ENCODE measurements around the gene CACNA2D1. TPM values are rescaled to one million over a fixed set of nuclear protein-coding genes. Genes with fewer than 3 reads are reported as not detected.

Gene CACNA2D1
- polyA plus RNA-seq, 4 donors: 21.2 to 31.9 (median 22.7) TPM

DNA sequence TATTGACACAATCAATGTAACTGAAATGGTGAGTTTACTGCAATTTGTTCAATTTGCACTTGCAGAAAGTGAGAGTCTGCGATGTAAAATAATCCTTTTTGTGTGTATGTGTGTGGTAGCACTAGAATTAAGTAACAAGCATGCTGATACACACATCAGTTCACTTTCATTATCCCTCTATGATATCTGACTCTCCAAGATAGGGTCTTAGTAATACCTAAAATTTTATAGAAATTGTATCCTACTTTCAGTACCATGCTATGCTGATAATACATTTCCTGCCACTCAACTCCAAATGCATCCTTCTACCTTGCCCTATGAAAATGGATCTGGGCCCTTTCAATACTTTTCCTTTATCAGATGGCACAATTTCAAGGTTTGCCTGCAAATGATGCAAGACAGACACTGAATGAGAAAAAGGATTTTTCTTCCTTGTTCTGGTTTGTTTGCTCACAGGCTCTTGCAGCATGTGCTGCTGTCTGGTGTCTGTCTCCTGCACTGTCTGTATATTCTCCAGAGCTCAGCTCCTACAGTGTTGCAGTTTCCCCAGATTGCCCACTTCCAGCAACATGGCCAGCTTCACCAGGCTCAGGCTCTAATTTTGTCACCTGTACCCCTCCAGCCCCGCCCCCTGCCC, 375.8 kb downstream of the CACNA2D1 start:
- DNase-seq (ENCODE audit: low read depth in 4 of 4, low spot score in 2 of 4): no peak

DNA sequence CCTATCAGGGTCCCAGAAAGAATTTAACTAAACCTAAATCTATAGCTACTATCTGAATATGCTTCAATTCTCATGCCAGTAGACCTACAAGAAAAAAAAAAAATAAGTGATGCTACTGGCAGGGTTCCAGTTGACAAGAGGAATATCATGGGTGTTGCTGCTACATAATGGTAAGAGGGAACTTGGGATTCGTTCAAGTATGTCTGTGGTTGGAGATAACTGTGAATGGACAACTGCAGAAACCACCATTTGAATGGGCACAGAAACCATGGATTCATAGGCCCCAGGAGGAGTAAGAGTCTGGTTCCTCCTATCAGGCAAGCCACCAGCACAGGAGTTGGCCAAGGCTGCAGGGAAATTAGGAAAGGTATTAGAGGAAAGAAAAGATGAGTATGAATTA, 386.1 kb downstream of the CACNA2D1 start:
- no peak for DNase-seq (ENCODE audit: low read depth in 4 of 4, low spot score in 2 of 4)

DNA sequence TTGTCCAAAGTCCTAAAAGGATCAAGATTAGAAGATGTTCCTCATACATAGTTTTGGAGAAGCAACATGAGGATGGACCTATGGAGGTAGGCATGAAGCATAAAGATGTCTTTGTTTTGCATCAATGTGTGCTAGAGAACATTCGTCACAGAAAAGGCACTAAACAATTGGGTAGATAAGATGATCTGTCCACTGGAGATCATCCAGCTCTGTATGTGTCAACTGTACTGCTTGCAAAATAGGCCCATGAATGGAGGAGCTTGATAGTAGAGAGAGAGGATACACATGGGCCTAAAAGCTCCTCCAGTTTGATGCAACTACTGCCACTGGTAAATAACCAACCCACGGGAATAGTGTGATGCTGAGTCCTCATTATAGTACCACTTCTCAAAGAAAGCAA, 387.3 kb downstream of the CACNA2D1 start:
- no peak for DNase-seq (ENCODE audit: low read depth in 4 of 4, low spot score in 2 of 4)

DNA sequence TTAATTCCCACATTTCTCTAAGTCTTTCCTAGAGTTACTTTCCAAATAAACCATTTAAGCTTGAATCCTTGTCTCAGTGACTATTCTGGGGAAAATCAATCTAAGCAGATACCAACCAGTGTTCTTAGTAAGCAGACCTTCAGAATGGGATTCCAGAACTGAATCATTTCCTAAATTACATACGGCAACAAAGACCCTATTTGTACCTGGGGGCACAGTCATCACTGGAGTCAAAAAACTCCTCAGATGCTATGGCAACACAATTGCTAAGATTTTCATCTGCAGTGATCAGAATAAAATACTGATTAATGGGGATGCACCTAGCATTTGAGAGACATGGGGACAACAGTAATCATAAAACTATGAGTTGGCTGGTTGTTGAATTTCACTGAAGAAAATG, 389.0 kb downstream of the CACNA2D1 start:
- no peak for DNase-seq (ENCODE audit: low read depth in 4 of 4, low spot score in 2 of 4)

DNA sequence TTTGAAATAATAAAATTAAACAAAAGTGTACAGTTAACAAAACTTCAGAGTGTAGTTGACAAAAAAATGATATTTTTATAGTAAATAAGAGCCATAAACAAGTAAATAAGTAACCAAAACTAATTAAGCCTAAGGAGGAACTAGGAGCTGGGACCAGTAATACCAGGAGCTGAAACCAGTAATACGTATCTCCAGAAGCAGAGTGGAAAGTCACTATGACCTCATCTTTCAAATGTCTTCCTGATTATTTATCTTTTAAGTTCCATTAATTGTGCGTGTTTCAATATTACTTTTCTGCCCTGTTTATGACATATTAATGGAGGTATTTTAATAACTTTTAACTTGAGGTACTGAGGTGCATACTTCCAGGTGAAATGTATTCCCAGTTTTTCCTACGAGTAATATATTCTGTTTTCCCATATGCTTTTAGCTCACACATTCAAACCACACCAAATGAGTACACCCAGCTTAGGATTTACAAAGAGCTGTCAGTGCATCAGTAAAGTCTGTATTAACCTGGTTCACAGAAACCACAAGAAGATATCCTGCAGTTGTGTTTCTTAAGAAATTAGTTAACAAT, 390.0 kb downstream of the CACNA2D1 start:
- no peak for DNase-seq (ENCODE audit: low read depth in 4 of 4, low spot score in 2 of 4)

DNA sequence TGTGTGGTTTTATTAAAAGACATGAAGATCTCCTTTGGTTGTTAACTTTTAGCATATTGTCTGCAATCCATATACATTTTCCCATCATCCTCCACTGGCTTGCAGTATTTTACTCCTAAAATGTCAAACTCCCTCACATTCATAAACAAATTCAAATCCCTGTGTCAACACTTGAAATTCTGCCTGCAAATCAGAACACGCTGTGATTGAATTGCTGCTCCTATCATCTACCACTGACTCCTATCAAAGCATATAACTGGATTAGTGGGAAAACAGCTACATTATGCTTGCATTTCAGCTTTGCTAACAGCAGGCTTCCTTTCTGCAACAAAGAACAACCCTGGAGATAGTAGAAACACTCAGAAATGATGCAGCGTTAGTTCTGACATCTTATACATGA, 392.0 kb downstream of the CACNA2D1 start:
- DNase-seq (ENCODE audit: low read depth in 4 of 4, low spot score in 2 of 4): no peak

DNA sequence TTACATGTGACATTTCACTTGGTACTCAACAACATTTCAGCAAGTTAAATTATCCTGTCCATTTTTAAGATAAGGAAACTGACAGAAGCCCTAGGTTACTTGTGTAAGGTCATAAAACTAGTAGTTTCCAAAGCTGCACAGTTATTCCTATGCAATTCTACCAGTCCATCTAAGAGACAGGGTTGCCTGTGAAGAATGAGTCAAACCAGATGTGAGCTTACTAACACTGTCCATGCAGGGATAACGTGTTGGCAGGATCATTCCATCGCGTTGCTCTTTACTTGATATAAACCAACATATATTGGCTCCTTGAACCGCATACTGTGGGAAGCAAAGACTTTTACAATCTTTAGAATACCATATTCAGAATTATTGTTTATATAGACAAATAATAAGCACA, 392.8 kb downstream of the CACNA2D1 start:
- DNase-seq (ENCODE audit: low read depth in 4 of 4, low spot score in 2 of 4): no peak

DNA sequence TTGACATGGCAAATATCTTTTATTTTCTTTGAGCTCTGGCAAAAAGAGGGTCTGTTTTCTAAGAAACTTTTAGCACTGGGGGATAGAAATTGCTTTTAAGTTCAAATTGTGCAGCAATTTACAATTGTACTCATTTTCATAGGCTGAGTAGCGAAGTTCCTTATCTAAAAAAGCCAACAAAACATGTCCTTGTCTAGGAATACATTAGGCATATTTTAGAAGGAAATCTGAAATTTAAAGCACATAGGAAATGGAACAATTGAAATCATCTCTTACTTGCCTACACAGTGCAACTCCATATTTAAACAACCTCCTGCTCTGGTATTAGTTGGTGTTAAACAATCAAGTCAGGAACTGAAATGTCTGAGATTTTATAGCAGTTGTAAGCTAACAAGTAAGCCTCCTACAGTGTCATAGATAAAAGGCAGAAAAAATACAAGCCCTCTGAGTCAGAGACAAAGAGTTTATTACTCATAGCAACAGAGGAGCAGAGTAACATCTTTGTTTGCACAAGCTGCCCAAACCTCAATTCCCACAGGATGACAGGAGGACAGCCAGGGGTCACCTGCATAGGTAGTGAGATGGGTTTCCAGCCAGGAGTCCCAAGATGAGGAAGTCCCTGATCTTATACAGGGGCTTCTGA, 393.6 kb downstream of the CACNA2D1 start:
- DNase-seq (ENCODE audit: low read depth in 4 of 4, low spot score in 2 of 4): no peak

DNA sequence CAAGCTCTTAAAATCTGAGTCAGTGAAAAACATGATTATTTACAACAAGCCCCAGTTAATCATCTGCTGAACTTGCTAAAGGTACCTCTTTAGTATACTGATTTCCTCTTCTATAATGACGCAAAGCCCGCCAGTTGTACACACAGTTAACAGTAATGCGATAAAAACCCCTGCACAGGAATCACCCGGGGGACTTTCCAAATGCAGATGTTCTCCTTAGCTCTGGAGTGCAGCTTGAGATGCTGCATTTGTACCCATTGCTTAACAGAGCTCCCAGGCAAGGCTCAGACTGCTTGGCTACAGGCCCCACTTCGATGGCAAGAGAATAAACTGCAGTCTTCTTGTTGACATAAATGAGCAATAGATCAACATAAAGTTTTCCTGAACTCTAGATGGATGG, 394.1 kb downstream of the CACNA2D1 start:
- no peak for DNase-seq (ENCODE audit: low read depth in 4 of 4, low spot score in 2 of 4)

DNA sequence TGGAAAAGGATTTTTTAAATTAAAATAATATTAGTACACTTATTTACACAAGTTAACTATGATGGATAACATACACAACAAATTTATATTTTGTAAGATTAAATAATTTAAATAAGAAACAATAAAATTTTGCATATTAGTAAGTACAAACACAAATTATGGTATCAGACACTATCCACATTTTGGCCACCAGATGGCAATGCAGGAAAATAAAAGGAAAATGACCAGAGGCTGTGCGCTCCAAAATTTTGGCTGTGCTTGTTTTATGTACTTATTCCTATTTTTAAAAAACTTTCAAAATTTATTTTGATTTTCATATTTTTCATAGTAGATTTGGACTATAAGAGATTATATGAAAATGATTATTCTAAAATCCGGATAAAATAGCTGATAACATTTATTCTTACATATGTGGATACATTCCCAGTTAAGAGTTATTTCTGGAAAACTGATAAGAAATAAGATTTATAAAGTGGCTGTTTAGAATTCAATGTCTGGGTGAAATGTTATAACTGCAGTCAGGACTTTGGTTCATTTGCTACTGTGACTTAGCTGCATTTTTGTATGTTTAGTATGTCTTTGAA, 399.0 kb downstream of the CACNA2D1 start:
- DNase-seq (ENCODE audit: low read depth in 4 of 4, low spot score in 2 of 4): peak in 2 of 4 donors; percentile 13 to 53

DNA sequence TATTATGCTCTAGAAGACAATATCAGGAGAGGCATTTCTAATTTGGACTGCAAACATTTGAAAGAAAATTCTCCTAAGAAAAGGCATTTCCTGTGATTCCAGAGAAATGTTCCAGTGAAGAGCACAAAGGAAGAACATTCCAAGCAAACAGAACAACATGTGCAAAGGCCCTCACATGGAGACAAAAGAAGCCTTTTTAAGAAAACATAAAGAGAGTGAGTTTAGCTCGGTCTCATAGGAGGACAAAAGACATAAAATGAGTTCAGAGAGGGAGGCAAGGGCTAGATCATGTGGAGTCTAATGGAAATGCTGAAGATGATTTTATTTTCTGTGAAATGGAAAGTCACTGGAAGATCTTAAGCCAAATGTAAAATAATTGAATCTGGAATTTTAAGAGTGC, 404.0 kb downstream of the CACNA2D1 start:
- DNase-seq (ENCODE audit: low read depth in 4 of 4, low spot score in 2 of 4): no peak

DNA sequence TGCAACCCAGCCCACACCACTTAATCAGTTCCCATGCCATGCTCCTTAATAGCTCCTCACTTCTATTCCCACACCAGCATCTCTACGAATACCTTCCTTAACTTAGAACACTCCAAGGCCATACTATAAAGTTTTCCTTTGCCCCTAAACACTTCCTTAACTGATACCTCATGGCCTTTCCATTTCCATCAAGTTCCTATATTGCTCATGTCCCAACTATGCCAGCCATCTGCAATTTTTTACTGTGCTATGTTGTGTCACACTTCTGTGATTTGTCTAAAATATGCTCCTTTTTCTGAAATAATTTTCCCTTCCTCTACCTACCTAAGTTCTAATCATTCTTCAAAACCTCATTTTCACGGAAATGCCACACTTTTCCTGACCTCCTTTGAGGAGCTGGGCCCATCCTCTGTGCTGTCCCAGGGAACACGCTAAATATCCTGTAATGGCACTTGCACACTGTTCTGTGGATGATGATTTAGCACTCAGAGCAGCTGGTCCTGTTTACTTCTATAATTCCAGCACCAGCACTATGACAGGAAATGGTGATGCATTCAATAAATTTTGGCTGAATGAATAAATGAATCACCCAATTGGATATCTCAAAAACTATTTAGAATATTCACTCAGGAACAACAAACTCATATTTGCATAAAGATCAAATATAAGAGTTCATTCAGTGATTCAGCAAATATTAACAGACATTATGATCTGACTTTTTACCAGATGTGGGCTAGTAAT, 407.3 kb downstream of the CACNA2D1 start:
- DNase-seq (ENCODE audit: low read depth in 4 of 4, low spot score in 2 of 4): no peak

DNA sequence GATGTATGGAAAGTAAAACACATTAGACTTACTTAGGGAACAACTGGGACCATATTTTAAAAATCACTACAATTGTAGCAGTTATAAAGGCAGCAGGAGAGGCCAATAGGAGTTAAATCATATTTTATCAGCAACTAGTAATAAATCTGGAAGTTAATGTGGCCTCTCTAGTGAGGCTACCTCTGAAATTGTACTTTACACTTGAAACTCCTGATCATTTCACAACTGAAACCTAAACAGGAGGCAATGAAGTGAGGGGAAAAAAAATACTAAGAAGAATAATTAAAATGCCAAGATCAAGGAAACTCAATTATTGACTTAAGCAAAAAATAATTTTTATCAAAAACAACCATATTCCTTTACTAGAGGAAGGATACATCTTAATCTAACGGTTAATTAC, 408.1 kb downstream of the CACNA2D1 start:
- no peak for DNase-seq (ENCODE audit: low read depth in 4 of 4, low spot score in 2 of 4)

DNA sequence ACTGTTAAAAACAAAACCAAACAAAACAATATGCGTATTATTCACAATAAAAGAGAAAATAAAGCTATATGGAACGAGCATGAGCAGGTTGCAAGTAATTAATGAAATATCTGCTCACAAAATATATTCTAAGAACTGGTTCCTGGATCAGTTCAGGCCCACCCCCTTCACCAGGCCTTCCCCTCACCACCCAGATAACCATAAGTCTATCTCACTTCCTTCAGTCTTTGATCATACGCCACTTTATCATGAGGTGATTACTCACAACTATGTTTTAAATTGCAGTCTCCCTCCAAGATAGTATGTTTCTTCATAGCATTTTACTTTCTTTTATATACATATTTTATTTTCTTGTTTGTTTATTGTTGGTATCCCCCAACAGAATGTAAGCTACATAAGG, 410.7 kb downstream of the CACNA2D1 start:
- no peak for DNase-seq (ENCODE audit: low read depth in 4 of 4, low spot score in 2 of 4)

DNA sequence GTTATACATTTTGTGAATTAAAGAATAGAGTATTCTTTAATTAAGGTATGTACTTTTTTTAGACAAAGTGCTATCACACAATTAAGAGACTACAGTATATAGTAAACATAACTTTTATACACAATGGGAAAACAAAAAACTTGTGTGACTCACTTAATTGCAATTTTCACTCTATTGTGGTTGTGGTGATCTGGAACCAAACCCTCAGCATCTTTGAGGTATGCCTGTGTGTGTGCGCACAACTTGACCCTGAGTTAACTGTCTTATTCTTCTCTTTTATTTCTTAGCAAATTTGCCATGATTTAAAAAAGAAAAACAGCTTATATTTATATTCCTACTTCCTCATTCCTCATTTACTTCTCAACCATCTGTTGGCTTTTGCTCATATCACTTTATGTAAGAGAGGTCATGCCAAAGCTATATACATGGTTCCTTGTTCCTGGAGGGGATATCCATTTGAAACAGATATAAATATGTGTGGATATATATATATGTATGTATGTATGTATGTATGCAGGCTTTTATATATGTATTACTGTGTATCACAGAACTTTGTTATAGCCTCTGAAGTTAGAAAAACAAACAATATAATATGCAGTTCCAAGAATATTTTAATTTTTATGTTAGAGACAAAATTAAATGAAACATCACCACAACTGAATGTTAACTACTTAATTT, 414.2 kb downstream of the CACNA2D1 start:
- DNase-seq (ENCODE audit: low read depth in 4 of 4, low spot score in 2 of 4): no peak

DNA sequence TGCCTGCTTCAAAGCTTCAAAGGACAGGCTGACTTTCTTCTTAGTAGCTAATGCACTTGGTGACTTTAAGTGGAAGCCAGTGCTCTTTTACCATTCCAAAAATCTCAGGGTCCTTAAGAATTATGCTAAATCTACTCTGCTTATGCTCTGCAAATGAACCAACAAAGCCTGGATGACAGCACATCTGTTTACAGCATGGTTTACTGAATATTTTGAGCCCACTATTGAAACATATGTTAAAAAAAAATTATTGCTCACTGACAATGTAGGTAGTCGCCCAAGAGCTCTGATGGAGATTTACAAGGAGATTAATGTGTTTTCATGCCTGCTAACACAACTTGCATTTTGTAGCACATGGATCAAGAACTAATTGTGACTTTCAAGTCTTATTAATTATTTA, 415.5 kb downstream of the CACNA2D1 start:
- DNase-seq (ENCODE audit: low read depth in 4 of 4, low spot score in 2 of 4): no peak

DNA sequence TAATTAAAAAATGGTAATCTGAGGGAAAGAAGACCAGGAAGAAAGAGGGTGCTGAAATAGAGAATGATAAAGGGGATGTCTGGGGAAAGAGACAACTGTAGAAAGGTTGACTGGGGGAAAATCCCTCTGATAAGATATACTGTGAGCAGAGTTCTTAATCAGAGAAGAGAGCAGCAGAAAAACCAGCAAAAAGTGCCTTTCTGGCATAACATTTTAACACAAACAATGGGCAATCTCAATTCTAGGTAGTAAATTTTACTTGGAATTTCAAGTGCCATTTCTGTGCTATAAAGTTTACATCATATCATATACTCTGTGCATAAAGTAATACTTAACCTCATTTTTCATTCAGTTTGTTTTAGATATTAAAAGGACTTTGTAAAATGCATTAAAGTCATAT, 421.9 kb downstream of the CACNA2D1 start:
- no peak for DNase-seq (ENCODE audit: low read depth in 4 of 4, low spot score in 2 of 4)

DNA sequence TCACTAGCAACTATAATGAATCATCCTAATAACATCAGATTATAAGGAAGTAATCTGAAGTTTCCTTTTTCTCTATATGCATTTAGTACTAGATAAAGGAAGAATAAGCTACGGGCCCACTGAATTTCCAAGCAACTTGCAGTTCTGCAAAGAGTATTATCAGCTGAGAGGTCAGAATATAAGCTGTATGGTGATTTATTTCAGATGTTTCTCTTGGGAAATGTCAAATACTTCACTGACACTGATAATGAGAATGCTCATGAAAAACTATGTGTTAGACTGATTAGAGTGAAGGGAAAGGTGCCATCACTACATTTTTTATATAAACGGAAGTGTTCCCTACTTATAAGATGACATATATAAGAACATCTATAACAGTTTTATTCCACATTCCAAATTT, 422.5 kb downstream of the CACNA2D1 start:
- no peak for DNase-seq (ENCODE audit: low read depth in 4 of 4, low spot score in 2 of 4)

DNA sequence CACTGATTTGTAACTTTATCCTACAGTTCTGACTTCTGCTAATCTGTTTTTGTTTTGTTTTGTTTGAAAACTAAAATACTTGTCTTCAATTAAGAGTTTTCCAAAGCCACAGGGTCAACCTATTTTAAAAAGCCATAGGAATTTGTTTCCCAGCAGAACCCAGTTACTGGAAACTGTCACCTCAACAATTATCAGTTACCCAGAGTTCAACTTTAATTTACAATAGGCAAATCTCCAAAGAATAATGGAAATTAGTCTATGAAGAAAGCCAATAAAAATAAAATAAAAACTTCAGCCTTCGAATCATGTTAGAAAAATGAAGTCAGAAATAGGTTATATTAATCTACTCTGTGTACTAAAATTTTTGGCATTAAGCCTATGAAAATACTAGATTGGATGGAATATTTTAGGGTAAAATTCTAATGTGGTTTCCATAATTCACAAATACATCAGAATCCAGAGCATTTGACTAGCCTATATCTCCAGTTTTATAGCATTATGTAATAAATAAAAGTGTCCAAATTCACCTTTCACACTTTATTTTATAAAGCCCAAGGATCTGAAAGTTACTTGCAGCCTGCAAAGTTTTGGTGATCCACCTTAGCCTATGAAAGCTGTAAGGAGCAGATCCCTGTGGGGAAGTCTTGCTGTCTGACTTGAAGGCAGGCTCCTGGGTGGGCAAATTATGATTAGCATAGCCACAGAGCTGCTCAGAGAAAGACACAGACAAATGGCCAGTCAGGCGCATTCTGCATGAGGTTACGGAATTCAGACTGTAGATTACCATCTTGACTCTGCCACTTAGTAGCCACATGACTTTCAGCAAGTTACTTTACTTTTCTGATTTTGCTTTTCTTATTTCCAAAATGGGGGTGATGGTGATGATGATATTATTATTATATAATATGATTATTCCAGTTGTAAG, 423.8 kb downstream of the CACNA2D1 start:
- peak in 1 of 4 donors; percentile 21 for DNase-seq (ENCODE audit: low read depth in 4 of 4, low spot score in 2 of 4)

DNA sequence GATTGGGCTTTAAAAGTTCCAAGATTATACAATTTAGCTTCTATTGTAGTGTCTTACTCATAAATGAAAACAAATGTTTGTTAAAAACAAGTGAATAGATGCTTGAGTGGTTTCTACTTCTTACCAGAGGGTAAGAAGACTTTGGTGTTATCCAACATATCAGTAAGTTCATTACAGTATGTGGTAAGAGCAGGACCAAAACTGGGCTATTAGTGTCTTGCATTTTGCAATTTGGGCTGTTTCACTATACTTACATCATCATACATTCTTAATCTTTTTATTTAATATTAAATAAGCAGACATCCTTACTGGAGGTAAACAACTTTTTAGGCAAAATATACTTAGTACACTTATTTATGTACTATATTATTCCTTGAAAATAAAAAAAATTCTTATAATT, 425.4 kb downstream of the CACNA2D1 start:
- DNase-seq (ENCODE audit: low read depth in 4 of 4, low spot score in 2 of 4): no peak
